Vagina (tissue), 2 donors: Measurements from ENCODE around the gene KRT3. TPM values are rescaled to one million over a fixed set of nuclear protein-coding genes. Genes with fewer than 3 reads are reported as not detected.

Experiments used
- DNase-seq, 2 donors: peaks; one replicate each; pipeline ENCODE4 v3.0.0-alpha.2; 2017; ENCODE audit errors: extremely low spot score in 2 of 2
- H3K27ac ChIP-seq: fragments of 200-600 bp; sonication (generic); one replicate; pipeline ENCODE4 v1.5.1; 2019
- H3K27me3 ChIP-seq: fragments of 200-600 bp; sonication (generic); one replicate; pipeline ENCODE4 v1.5.1; 2019
- H3K36me3 ChIP-seq, 2 donors: fragments of 200-600 bp; sonication (generic); one replicate each; pipeline ENCODE4 v1.5.1; 2017 to 2019
- H3K4me1 ChIP-seq: fragments of 200-600 bp; sonication (generic); one replicate; pipeline ENCODE4 v1.5.1; 2019
- H3K4me3 ChIP-seq, 2 donors: fragments of 200-600 bp; sonication (generic); 1 replicate in 1 of 2; 2 replicates in 1 of 2; pipeline ENCODE4 v1.5.1; 2016 to 2019
- H3K9me3 ChIP-seq: fragments of 200-600 bp; sonication (generic); one replicate; pipeline ENCODE4 v1.5.1; 2019
- CTCF ChIP-seq, 3 experiments: fragments of 450-650 bp in 2 of 3; fragments of 200-600 bp in 1 of 3; sonication (generic) in 1 of 3; IDR thresholded peaks; one replicate each; pipeline ENCODE4 v1.5.1; 2017 to 2019; ENCODE audit warnings: antibody characterized with exemption in 3 of 3, mild to moderate bottlenecking in 2 of 3, moderate library complexity in 2 of 3
- POLR2A ChIP-seq, 2 donors: fragments of 450-650 bp; IDR thresholded peaks; one replicate each; pipeline ENCODE4 v1.6.1; 2017; ENCODE audit warnings: antibody characterized with exemption in 2 of 2, mild to moderate bottlenecking in 2 of 2, moderate library complexity in 2 of 2
- POLR2AphosphoS5 ChIP-seq, 2 donors: sonication (generic); formaldehyde crosslinking; IDR thresholded peaks; one replicate each; pipeline ENCODE4 v1.9.0; 2017; ENCODE audit warnings: antibody characterized with exemption in 2 of 2, mild to moderate bottlenecking in 2 of 2, low read depth in 1 of 2; ENCODE audit not compliant: insufficient read depth in 1 of 2
- intact Hi-C: fragments of 100-400 bp; cut with DNase I; formaldehyde crosslinking; loops from one replicate; pipeline ENCODE4 v1.15.1; 2023
- total RNA-seq: library from RNA; depleted of rRNA; stranded (reverse); fragments of >200 nt; gene quantifications from one replicate; pipeline ENCODE4 v1.2.3, GENCODE V29; 2016

The KRT3 gene
- not detected for total RNA-seq

- no peaks in the 10 kb centered on the region for H3K36me3 ChIP-seq
- intact Hi-C loops, result no loop called here
- TF ChIP-seq CTCF (IDR thresholded peaks at IDR 0.05) (no peak), POLR2AphosphoS5 (IDR thresholded peaks at IDR 0.05; ENCODE audit: insufficient read depth in 1 of 2, low read depth in 1 of 2) (no peak), POLR2A (IDR thresholded peaks at IDR 0.05) (no peak)
- H3K4me1 ChIP-seq, result peaks cover 12% of the 10 kb centered on the region
- H3K4me3 ChIP-seq, result no peak within 1 kb of the TSS
- H3K27ac ChIP-seq, result no peak within 1 kb of the TSS
- DNase-seq, result no peak
- H3K9me3 ChIP-seq, result no peaks in the 10 kb centered on the region
- H3K27me3 ChIP-seq, result no peaks in the 10 kb centered on the region
Measured at GRCh38 chr12:52795694-52796428, at the start of gene KRT3. TSS of gene KRT3 (minus strand) at chr12:52796117. CDS start at chr12:52796042, 75 bp downstream.

- Histone ChIP-seq H3K27me3 (no peaks in the 10 kb centered on the region), H3K27ac (no peak overlapping the region), H3K9me3 (no peaks in the 10 kb centered on the region), H3K36me3 (no peaks in the 10 kb centered on the region), H3K4me1 (no peaks in the 10 kb centered on the region), H3K4me3 (no peak overlapping the region)
- no peak for TF ChIP-seq POLR2A (IDR thresholded peaks at IDR 0.05)
- no peak for TF ChIP-seq CTCF (IDR thresholded peaks at IDR 0.05)
- no peak for TF ChIP-seq POLR2AphosphoS5 (IDR thresholded peaks at IDR 0.05; ENCODE audit: insufficient read depth in 1 of 2, low read depth in 1 of 2)
- no peak for DNase-seq
- intact Hi-C loops, result no loop called here
Measured at GRCh38 chr12:52844386-52844785, 48.5 kb upstream of the KRT3 start.

- Histone ChIP-seq H3K9me3 (no peaks in the 10 kb centered on the region), H3K27ac (no peak overlapping the region), H3K36me3 (no peaks in the 10 kb centered on the region), H3K27me3 (no peaks in the 10 kb centered on the region), H3K4me3 (no peak overlapping the region), H3K4me1 (no peaks in the 10 kb centered on the region)
- TF ChIP-seq POLR2A (IDR thresholded peaks at IDR 0.05) (no peak), CTCF (IDR thresholded peaks at IDR 0.05) (no peak), POLR2AphosphoS5 (IDR thresholded peaks at IDR 0.05; ENCODE audit: insufficient read depth in 1 of 2, low read depth in 1 of 2) (no peak)
- intact Hi-C loops, result no loop called here
- DNase-seq, result no peak
Measured at GRCh38 chr12:52839436-52840105, 43.7 kb upstream of the KRT3 start.

- Histone ChIP-seq H3K4me3 (no peak overlapping the region), H3K9me3 (no peaks in the 10 kb centered on the region), H3K4me1 (no peaks in the 10 kb centered on the region), H3K27me3 (no peaks in the 10 kb centered on the region), H3K36me3 (no peaks in the 10 kb centered on the region), H3K27ac (no peak overlapping the region)
- intact Hi-C loops, result no loop called here
- TF ChIP-seq POLR2AphosphoS5 (IDR thresholded peaks at IDR 0.05; ENCODE audit: insufficient read depth in 1 of 2, low read depth in 1 of 2) (no peak), CTCF (IDR thresholded peaks at IDR 0.05) (no peak), POLR2A (IDR thresholded peaks at IDR 0.05) (no peak)
- DNase-seq, result no peak
Measured at GRCh38 chr12:52838609-52839435, 42.9 kb upstream of the KRT3 start.
